ENCODE data around the gene ACHE.

Gene ACHE

GRCh38 chr7:100891568-100892247 lies 4.0 kb downstream of the ACHE start:
- in situ Hi-C loops (cut with MboI; ENCODE audit: low sequenced_read_pairs, unreplicated experiment) = no loop called here
- TF ChIP-seq, protein P1, sequence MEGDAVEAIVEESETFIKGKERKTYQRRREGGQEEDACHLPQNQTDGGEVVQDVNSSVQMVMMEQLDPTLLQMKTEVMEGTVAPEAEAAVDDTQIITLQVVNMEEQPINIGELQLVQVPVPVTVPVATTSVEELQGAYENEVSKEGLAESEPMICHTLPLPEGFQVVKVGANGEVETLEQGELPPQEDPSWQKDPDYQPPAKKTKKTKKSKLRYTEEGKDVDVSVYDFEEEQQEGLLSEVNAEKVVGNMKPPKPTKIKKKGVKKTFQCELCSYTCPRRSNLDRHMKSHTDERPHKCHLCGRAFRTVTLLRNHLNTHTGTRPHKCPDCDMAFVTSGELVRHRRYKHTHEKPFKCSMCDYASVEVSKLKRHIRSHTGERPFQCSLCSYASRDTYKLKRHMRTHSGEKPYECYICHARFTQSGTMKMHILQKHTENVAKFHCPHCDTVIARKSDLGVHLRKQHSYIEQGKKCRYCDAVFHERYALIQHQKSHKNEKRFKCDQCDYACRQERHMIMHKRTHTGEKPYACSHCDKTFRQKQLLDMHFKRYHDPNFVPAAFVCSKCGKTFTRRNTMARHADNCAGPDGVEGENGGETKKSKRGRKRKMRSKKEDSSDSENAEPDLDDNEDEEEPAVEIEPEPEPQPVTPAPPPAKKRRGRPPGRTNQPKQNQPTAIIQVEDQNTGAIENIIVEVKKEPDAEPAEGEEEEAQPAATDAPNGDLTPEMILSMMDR (IDR thresholded peaks at IDR 0.05; ENCODE audit: borderline replicate concordance, control extremely low read depth, extremely low read depth, insufficient read depth, missing control alignments) = no peak
- DNase-seq (ENCODE audit: low spot score) = no peak

- in situ Hi-C loops (cut with MboI; ENCODE audit: low sequenced_read_pairs, unreplicated experiment) = no loop called here
- no peak for DNase-seq (ENCODE audit: low spot score)
These were observed 4.8 kb downstream of the ACHE start for GRCh38 chr7:100890653-100891567.

DNA sequence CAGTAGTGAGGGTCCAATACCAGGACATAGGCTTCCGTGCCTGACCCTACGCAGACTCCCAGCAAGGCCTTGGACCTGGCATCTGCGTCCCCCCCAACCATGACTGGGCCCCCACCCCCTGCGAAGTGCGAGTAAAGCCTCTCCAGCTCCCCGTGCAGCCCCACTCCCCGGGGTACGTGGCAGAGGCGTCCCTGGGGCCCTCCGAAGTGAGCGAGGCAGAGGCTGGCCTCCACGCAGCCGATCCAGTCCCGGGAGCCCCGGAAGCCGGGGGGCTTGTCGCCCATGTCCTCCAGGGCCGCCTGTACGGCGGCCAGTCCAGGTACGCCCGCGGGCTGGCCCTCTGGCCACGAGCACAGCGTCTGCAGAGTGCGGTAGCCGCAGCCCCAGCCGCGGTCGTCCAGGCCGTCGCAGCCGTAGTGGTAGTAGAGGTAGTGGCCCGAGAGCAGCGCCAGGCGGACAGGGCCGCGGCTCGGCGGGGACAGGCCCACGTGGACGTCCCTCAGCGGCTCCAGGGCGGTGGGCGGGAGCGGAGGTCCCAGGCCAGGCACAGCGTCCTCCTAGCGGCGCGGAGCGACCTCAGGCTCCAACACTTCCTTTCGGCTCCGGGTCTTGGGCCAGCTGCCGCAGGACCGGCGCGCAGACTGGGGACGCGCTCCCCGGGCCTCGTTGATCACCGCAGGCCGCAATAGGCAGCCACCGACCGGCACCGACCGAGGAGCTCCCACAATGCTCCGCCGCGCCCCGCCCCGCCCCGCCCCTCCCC lies 6.5 kb downstream of the ACHE start, which contains the start of gene UFSP1:
TSS of gene UFSP1 (minus strand) at position 728 of the 763 bp plus-strand sequence. CDS start at position 284, 444 bp downstream.
- in situ Hi-C loops (cut with MboI; ENCODE audit: low sequenced_read_pairs, unreplicated experiment) = no loop called here
- no peak for DNase-seq (ENCODE audit: low spot score)
- TF ChIP-seq, protein P1 (IDR thresholded peaks at IDR 0.05; ENCODE audit: borderline replicate concordance, control extremely low read depth, extremely low read depth, insufficient read depth, missing control alignments) = no peak

More at GRCh38 chr7:100890653-100891567, 4.8 kb downstream of the ACHE start:
- TF ChIP-seq, protein P1 (IDR thresholded peaks at IDR 0.05; ENCODE audit: borderline replicate concordance, control extremely low read depth, extremely low read depth, insufficient read depth, missing control alignments) = no peak

DNA sequence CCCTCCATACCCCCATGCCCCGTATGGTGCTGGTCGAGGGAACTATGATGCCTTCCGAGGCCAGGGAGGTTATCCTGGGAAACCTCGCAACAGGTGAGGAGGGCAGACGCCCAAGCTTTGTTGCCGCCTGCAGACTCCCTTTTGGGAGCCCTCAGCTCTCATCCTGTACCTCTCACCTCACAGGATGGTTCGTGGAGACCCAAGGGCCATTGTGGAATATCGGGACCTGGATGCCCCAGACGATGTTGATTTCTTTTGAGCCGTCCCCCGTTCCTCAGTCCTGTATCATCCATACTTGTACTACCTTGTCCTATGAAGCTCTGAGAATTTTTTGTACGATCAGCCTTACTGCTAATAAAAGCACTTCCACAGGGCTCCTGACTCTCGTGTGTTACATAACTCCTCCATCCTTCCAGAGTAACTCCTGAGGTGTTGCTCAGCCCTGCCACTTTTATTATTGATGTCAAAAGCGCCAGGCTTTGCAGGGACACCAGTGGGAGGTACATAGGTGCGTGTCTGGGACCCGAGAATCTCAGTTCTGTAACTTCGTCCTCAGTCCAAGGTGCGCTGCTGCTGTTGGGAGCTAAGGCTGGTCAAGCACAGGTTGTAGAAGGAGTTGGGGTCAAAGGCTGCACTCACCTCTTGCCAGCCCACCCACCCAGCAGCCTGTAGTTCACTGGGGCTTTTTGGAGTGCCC lies 7.2 kb downstream of the ACHE start:
- DNase-seq (ENCODE audit: low spot score) = no peak
- in situ Hi-C loops (cut with MboI; ENCODE audit: low sequenced_read_pairs, unreplicated experiment) = no loop called here
- TF ChIP-seq, protein P1 (IDR thresholded peaks at IDR 0.05; ENCODE audit: borderline replicate concordance, control extremely low read depth, extremely low read depth, insufficient read depth, missing control alignments) = no peak

DNA sequence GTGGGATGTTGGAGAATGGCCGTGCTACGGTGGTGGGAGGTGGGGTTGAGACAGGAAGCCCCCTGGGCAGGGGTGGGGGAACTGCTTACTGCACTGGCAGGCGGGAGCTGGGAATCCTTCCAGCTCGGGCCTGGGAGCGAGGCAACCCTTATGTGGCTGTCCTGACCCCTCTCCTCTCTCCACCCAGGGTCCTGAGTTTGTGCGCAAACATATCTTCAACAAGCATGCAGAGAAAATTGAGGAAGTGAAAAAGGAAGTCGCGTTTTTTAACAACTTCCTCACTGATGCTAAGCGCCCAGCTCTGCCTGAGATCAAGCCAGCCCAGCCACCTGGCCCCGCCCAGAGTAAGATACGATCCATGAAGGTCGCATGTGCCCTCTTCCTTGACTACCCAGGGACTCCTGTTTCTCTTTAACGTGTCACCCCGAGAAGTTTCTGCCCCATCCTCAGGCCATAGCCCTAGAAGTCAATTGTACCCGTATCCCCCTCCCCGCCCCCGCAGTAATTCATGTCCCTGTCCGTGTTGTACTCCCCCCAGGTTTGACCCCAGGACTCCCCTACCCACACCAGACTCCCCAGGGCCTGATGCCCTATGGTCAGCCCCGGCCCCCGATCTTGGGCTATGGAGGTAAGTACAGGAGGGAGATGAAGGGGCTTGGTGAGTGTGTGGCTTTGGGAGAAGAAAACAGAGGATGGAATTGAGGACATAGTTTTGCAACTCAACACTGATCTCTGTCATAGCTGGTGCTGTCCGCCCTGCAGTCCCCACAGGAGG lies 8.0 kb downstream of the ACHE start:
- TF ChIP-seq, protein P1 (IDR thresholded peaks at IDR 0.05; ENCODE audit: borderline replicate concordance, control extremely low read depth, extremely low read depth, insufficient read depth, missing control alignments) = no peak
- peak; percentile 86 for DNase-seq (ENCODE audit: low spot score)
- in situ Hi-C loops (cut with MboI; ENCODE audit: low sequenced_read_pairs, unreplicated experiment) = no loop called here
